Cardiac septum (tissue), 1 donor: ENCODE results near the gene ATOSA. TPM values are rescaled to one million over a fixed set of nuclear protein-coding genes. Genes with fewer than 3 reads are reported as not detected.

Experiments
- DNase-seq: peaks from one replicate; pipeline ENCODE4 v3.0.0-alpha.2; 2020; ENCODE audit warnings: low spot score
- intact Hi-C: fragments of 100-400 bp; cut with DNase I; formaldehyde crosslinking; loops from one replicate; pipeline ENCODE4 v1.14.0; 2022
- long read RNA-seq: library from polyadenylated mRNA; unstranded; transcript quantifications from one replicate; pipeline ENCODE4 v2.0.0, GENCODE V29; 2021
- total RNA-seq: library from RNA; stranded (reverse); fragmentation: NEBNext Ultra II Directional; extraction: Animal tissue kit (Norgen Biotek cat#: 25700); gene quantifications from one replicate; pipeline ENCODE4 v1.2.1, GENCODE V29; 2021
- donor health status: DM: no; HTN: no; CAD: no.

The ATOSA gene
- 31.5 TPM for total RNA-seq
- long read RNA-seq, partial matches to known transcripts = 4 of 11 reads
- long read RNA-seq, other reads (novel, unspliced or antisense) = 7 of 11 reads

- DNase-seq = peak; percentile 98
- intact Hi-C loops = loop anchor here (2.0 kb wide), 1 partner anchor 111 kb away; the partner anchor contains the start of gene ARPP19
Measured at GRCh38 chr15:52679232-52680040, at the start of gene ATOSA. Gene ATOSA, minus strand, starts transcription at chr15:52679388. Its CDS starts 1,367 bp downstream, at chr15:52678021.

- no peak for DNase-seq
- intact Hi-C loops = no loop called here
Measured at GRCh38 chr15:52728899-52729298, 49.7 kb upstream of the ATOSA start.

- DNase-seq = no peak
- intact Hi-C loops = no loop called here
Measured at GRCh38 chr15:52727815-52728214, 48.6 kb upstream of the ATOSA start.

- intact Hi-C loops = no loop called here
Measured at GRCh38 chr15:52726195-52726594, 47.0 kb upstream of the ATOSA start.

GRCh38 chr15:52718551-52718950 lies 39.4 kb upstream of the ATOSA start:
- no peak for DNase-seq
- intact Hi-C loops = no loop called here

More at GRCh38 chr15:52726195-52726594, 47.0 kb upstream of the ATOSA start:
- DNase-seq = no peak

GRCh38 chr15:52717924-52718323 lies 38.7 kb upstream of the ATOSA start:
- no peak for DNase-seq

GRCh38 chr15:52717481-52717880 lies 38.3 kb upstream of the ATOSA start:
- no peak for DNase-seq
- intact Hi-C loops = no loop called here

More at GRCh38 chr15:52717924-52718323, 38.7 kb upstream of the ATOSA start:
- intact Hi-C loops = no loop called here

- DNase-seq = no peak
Measured at GRCh38 chr15:52716536-52716935, 37.3 kb upstream of the ATOSA start.

GRCh38 chr15:52715411-52715810 lies 36.2 kb upstream of the ATOSA start:
- intact Hi-C loops = no loop called here
- no peak for DNase-seq

More at GRCh38 chr15:52716536-52716935, 37.3 kb upstream of the ATOSA start:
- intact Hi-C loops = no loop called here

- intact Hi-C loops = no loop called here
- DNase-seq = no peak
Measured at GRCh38 chr15:52714968-52715367, 35.8 kb upstream of the ATOSA start.

GRCh38 chr15:52710708-52711389 lies 31.7 kb upstream of the ATOSA start:
- DNase-seq = no peak
- intact Hi-C loops = no loop called here

GRCh38 chr15:52710050-52710707 lies 31.0 kb upstream of the ATOSA start:
- DNase-seq = no peak
- intact Hi-C loops = no loop called here

GRCh38 chr15:52709187-52709981 lies 30.2 kb upstream of the ATOSA start:
- intact Hi-C loops = no loop called here
- no peak for DNase-seq

GRCh38 chr15:52706091-52706490 lies 26.9 kb upstream of the ATOSA start:
- no peak for DNase-seq
- intact Hi-C loops = no loop called here

- DNase-seq = no peak
- intact Hi-C loops = no loop called here
Measured at GRCh38 chr15:52702390-52702789, 23.2 kb upstream of the ATOSA start.

GRCh38 chr15:52699457-52699856 lies 20.3 kb upstream of the ATOSA start:
- no peak for DNase-seq
- intact Hi-C loops = no loop called here

- intact Hi-C loops = no loop called here
- DNase-seq = no peak
Measured at GRCh38 chr15:52698514-52698913, 19.3 kb upstream of the ATOSA start.

- DNase-seq = no peak
Measured at GRCh38 chr15:52697051-52697450, 17.9 kb upstream of the ATOSA start.

GRCh38 chr15:52695154-52695553 lies 16.0 kb upstream of the ATOSA start:
- DNase-seq = no peak
- intact Hi-C loops = no loop called here

More at GRCh38 chr15:52697051-52697450, 17.9 kb upstream of the ATOSA start:
- intact Hi-C loops = no loop called here
